OCI-LY3 (cell line): ENCODE data around the gene ADCY9.
"Not testable (repeated sequence)": the region's sequence is repeated elsewhere in the genome, so short reads cannot be mapped to it uniquely, and the experiment has no call there.

Source experiments
- H2AFZ ChIP-seq: fragments of 200-600, 300-600 bp; shearing (Covaris generic); 2 replicates; pipeline ENCODE4 v1.6.0; 2014; ENCODE audit warnings: antibody characterized with exemption, low read depth, low read length
- H3K27ac ChIP-seq: fragments of 200-600, 300-600 bp; sonication (generic); 2 replicates; pipeline ENCODE4 v1.5.1; 2014; ENCODE audit warnings: mild to moderate bottlenecking, low read length, moderate library complexity, mixed read lengths
- H3K27me3 ChIP-seq: fragments of 200-600, 300-600 bp; sonication (generic); 2 replicates; pipeline ENCODE4 v1.6.1; 2014; ENCODE audit warnings: low read depth, low read length, mixed read lengths
- H3K36me3 ChIP-seq: fragments of 200-600, 300-600 bp; sonication (generic); replicated peaks from 2 replicates; pipeline ENCODE3; 2014; ENCODE audit warnings: low read depth, low read length, mixed read lengths
- H3K4me1 ChIP-seq: fragments of 300-600, 200-600 bp; sonication (generic); 2 replicates; pipeline ENCODE4 v1.6.1; 2014; ENCODE audit warnings: low read length, mixed read lengths
- H3K4me2 ChIP-seq: fragments of 200-600, 300-600 bp; sonication (generic); 2 replicates; pipeline ENCODE4 v1.6.1; 2014; ENCODE audit warnings: low read length, mixed read lengths
- H3K4me3 ChIP-seq: fragments of 300-600, 200-600 bp; sonication (generic); 2 replicates; pipeline ENCODE4 v1.5.1; 2014; ENCODE audit warnings: antibody characterized with exemption, mild to moderate bottlenecking, low read length, moderate library complexity
- H3K79me2 ChIP-seq: fragments of 300-600, 200-600 bp; shearing (Covaris generic); 2 replicates; pipeline ENCODE4 v1.6.1; 2014; ENCODE audit warnings: mild to moderate bottlenecking, low read length, mixed read lengths
- H3K9ac ChIP-seq: fragments of 300-600, 200-600 bp; shearing (Covaris generic); 2 replicates; pipeline ENCODE4 v1.6.0; 2014; ENCODE audit warnings: mild to moderate bottlenecking, low read length, moderate library complexity
- H3K9me3 ChIP-seq: fragments of 200-600, 300-600 bp; shearing (Covaris generic); 2 replicates; pipeline ENCODE4 v1.6.1; 2014; ENCODE audit warnings: low read length, mixed read lengths; ENCODE audit not compliant: insufficient read depth
- H4K20me1 ChIP-seq: fragments of 200-600, 300-600 bp; sonication (generic); 2 replicates; pipeline ENCODE4 v1.6.1; 2016; ENCODE audit warnings: low read length, mixed read lengths; ENCODE audit not compliant: insufficient read depth
- EZH2phosphoT487 ChIP-seq: fragments of 200-600 bp; shearing (Covaris generic); IDR thresholded peaks from 2 replicates; pipeline ENCODE4 v1.6.1; 2018; ENCODE audit warnings: antibody characterized with exemption, mixed run types, low read depth
- TF ChIP-seq, protein P1 (sequence below): fragments of 200-600, 300-600 bp; sonication (generic); IDR thresholded peaks from 2 replicates; pipeline ENCODE4 v1.5.1; 2014; ENCODE audit warnings: antibody characterized with exemption, low read length, low read depth

Gene ADCY9

DNA sequence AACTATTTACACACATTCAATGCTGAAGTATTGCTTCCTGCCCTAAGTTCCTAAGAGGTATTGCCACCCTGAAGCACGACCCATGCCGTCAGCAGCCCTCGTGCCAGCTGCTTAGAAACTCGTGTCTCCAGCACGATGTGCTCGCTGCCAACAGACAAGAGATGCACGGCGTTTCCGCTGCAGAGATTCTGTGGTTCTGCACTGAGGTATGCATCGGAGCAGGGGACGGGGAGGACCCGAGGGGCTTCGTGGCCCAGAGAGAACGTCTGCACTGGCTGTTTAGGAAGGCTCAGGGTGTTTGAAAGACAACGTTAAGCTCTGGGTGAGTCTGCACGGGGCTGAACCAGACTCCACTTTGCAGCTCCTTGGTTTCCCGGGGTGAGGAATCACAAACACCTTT lies 153.0 kb downstream of the ADCY9 start:
- H3K36me3 ChIP-seq: no peaks in the 10 kb centered on the region
- H3K27me3 ChIP-seq: peaks cover 4% of the 10 kb centered on the region; the same call in 1 of the 2 replicates
- no peak overlapping the region for H3K4me3 ChIP-seq
- H3K4me2 ChIP-seq: no peak overlapping the region
- no peak overlapping the region for H2AFZ ChIP-seq
- H3K79me2 ChIP-seq: no peaks in the 10 kb centered on the region
- H3K27ac ChIP-seq: no peak overlapping the region
- H3K4me1 ChIP-seq: peaks cover 6% of the 10 kb centered on the region
- TF ChIP-seq, protein P1, sequence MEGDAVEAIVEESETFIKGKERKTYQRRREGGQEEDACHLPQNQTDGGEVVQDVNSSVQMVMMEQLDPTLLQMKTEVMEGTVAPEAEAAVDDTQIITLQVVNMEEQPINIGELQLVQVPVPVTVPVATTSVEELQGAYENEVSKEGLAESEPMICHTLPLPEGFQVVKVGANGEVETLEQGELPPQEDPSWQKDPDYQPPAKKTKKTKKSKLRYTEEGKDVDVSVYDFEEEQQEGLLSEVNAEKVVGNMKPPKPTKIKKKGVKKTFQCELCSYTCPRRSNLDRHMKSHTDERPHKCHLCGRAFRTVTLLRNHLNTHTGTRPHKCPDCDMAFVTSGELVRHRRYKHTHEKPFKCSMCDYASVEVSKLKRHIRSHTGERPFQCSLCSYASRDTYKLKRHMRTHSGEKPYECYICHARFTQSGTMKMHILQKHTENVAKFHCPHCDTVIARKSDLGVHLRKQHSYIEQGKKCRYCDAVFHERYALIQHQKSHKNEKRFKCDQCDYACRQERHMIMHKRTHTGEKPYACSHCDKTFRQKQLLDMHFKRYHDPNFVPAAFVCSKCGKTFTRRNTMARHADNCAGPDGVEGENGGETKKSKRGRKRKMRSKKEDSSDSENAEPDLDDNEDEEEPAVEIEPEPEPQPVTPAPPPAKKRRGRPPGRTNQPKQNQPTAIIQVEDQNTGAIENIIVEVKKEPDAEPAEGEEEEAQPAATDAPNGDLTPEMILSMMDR: no peak
- no peak for TF ChIP-seq EZH2phosphoT487
- no peaks in the 10 kb centered on the region for H4K20me1 ChIP-seq
- H3K9ac ChIP-seq: no peak overlapping the region
- no peaks in the 10 kb centered on the region for H3K9me3 ChIP-seq

- Histone ChIP-seq H3K27ac (no peak overlapping the region), H4K20me1 (no peaks in the 10 kb centered on the region), H3K4me1 (peaks cover 6% of the 10 kb centered on the region), H3K79me2 (no peaks in the 10 kb centered on the region), H3K9me3 (no peaks in the 10 kb centered on the region), H3K9ac (no peak overlapping the region), H2AFZ (no peak overlapping the region), H3K4me2 (no peak overlapping the region), H3K27me3 (peaks cover 4% of the 10 kb centered on the region; the same call in 1 of the 2 replicates), H3K36me3 (no peaks in the 10 kb centered on the region), H3K4me3 (no peak overlapping the region)
- no peak for TF ChIP-seq EZH2phosphoT487
- TF ChIP-seq, protein P1: no peak
These were observed 154.8 kb downstream of the ADCY9 start for GRCh38 chr16:3961449-3961849.

DNA sequence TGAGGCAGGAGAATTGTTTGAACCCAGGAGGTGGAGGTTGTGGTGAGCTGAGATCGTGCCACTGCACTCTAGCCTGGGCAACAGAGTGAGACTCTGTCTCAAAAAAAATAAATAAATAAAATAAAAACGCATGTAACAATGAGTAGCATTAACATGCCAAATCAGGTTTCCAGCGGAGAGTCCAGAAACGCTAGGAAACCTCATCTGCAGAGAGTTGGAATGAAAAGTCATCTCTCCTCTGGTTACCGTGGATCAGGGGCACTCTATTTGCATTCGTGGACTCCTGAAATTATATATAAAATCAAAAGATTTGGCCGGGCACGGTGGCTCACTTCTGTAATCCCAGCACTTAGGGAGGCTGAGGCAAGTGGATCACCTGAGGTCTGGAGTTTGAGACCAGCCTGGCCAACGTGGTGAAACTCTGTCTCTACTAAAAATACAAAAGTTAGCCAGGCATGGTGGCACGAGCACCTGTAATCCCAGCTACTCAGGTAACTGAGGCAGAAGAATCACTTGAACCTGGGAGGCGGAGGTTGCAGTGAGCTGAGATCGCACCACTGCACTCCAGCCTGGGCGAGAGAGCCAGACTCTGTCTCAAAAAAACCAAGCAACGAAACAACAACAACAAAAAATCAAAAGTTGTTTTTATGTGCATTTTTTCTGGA lies 156.2 kb downstream of the ADCY9 start:
- not testable (repeated sequence) for H3K79me2 ChIP-seq, H3K36me3 ChIP-seq, H2AFZ ChIP-seq, H3K9ac ChIP-seq, H3K27me3 ChIP-seq, H3K9me3 ChIP-seq, H3K27ac ChIP-seq, H3K4me1 ChIP-seq, H4K20me1 ChIP-seq
- H3K4me3 ChIP-seq: peak overlapping the region; percentile 63
- peak overlapping the region; percentile 40 for H3K4me2 ChIP-seq

- no peaks in the 10 kb centered on the region for H3K9me3 ChIP-seq
- H4K20me1 ChIP-seq: no peaks in the 10 kb centered on the region
- H3K27me3 ChIP-seq: peaks cover 4% of the 10 kb centered on the region; the same call in 1 of the 2 replicates
- TF ChIP-seq, protein P1: no peak
- peaks cover 6% of the 10 kb centered on the region for H3K4me1 ChIP-seq
- no peaks in the 10 kb centered on the region for H3K36me3 ChIP-seq
- H3K9ac ChIP-seq: no peak overlapping the region
- no peak overlapping the region for H3K4me3 ChIP-seq
- no peaks in the 10 kb centered on the region for H3K79me2 ChIP-seq
- H2AFZ ChIP-seq: no peak overlapping the region
- no peak overlapping the region for H3K27ac ChIP-seq
- no peak overlapping the region for H3K4me2 ChIP-seq
These were observed 157.1 kb downstream of the ADCY9 start for GRCh38 chr16:3959148-3959547.
